NCI-H524 (cell line): Measurements from ENCODE around the gene TMEM190.
A peak's percentile ranks its signal among the peaks of the same experiment; 100 is the strongest.

Experiments used
- DNase-seq, 2 experiments: peaks; one replicate each; lab custom pipeline; 2025; lab: John Stamatoyannopoulos, UW

Gene TMEM190

DNA sequence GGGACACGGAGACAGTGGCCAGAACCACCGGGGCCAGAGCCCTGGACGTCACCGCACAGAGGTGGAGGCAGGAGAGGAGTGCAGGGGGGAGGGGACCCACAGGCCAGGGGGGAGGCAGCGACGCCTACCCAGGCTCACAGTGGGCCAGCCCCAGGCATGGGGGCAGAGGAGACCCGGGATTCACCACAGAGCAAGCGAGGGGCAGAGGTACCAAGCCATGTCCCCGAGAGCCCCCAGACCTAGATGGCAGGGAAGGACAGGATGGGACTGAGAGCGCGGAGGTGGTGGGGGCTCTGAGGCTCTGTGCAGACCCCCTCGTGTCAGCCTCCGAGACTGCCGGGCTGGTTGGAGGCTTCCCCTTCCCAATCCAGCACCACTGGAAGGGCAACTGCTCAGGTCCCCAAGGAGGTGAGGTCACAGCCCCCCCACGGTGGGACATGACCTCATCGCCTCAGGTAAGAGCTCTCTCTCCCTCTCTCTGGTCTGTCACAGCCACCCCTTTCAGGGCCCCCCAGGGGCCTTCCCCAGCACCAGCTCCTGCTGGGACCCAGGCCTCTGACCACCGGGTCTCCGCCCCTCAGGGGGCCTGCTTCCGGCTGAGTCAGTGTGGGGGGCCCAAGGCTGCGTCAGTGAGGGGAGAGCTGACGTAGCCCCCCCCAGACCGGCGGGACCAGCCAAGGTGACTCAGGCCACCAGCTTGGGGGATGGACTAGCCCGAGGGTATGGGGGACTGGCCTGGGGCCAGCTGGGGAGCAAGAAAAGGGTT lies 4.1 kb upstream of the TMEM190 start:
- DNase-seq: no peak

DNA sequence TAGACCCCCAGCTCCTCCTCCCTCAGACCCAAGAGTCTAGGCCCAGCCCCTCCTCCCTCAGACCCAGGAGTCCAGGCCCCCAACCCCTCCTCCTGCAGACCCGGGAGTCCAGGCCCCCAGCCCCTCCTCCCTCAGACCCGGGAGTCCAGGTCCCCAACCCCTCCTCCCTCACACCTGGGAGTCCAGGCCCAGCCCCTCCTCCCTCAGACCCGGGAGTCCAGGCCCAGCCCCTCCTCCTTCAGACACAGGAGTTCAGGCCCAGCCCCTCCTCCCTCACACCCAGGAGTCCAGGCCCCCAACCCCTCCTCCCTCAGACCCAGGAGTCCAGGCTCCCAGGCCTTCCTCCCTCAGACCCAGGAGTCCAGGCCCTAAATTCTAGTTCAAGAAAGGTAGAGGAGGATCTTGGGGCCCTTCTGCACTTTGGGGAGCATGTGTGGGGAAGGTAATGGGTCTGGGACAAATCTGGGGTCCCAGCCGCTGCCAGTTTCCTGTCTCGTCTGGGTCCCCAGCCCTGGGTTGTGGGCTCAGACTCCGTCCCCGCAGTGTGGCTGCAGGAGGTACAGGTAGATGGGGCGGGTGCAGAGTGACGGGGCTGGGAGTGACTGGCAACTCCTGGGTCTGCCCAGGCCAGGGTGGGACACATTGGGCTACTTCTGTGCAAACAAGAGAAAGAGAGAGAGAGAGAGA lies 3.2 kb upstream of the TMEM190 start:
- DNase-seq: no peak

DNA sequence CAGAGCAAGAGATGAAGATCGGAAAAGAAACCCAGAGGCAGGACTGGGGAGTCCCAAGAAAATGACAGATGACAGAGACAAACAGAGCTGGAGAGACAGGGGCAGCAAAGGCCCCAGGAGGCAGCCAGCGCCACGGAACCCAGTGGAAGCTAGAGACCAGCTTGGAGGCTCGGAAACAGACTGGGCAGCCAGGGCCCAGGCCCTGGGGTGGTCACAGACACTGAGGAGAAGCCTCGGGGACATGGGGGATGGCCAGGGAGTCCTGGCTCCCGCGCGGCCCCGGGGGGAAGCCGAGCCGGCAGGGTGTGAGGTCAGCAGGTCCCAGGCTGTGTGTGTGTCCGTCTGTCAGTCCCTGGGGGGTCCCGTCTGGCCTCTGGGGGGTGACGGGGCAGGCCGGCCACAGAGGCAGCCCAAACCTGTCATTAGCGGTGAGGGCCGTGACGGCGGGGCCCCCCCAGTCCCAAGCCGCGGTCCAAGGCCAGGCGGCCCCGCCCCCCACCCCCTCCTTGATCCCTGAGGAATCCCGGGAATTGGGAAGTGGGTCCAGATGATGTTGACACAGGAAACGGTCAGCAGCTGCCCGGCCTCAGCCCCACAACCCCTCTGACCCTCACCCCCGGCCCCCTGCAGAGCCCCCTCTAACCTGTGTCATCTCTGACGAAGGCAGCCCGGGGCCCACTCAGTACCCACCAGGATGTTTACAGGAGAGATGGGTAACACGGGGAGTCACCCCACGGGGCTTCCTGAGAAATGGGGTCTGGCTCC lies 2.5 kb upstream of the TMEM190 start:
- peak in 1 of 2 experiments; percentile 29 for DNase-seq

DNA sequence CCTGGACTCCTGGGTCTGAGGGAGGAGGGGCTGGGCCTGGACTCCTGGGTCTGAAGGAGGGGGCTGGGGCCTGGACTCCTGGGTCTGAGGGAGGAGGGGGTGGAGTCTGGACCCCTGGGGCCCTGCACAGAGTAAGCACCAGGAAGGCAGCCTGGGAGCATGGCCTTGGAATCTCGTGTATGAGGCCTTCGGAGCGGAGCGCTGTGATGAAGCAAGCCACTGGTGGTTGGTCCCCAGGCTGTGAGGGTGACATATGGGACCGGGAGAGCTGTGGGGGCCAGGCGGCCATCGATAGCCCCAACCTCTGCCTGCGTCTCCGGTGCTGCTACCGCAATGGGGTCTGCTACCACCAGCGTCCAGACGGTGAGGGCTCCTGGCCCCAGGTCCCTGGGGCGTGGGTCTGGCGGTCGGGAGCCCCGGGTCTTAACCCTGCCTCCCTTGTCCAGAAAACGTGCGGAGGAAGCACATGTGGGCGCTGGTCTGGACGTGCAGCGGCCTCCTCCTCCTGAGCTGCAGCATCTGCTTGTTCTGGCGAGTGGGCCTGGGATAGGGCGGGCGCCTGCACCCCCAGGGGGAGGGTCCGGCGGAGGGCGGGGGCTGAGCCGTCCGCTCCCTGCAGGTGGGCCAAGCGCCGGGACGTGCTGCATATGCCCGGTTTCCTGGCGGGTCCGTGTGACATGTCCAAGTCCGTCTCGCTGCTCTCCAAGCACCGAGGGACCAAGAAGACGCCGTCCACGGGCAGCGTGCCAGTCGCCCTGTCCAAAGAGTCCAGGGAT lies 918 bp downstream of the TMEM190 start:
- DNase-seq: peak; percentile 58 to 81

DNA sequence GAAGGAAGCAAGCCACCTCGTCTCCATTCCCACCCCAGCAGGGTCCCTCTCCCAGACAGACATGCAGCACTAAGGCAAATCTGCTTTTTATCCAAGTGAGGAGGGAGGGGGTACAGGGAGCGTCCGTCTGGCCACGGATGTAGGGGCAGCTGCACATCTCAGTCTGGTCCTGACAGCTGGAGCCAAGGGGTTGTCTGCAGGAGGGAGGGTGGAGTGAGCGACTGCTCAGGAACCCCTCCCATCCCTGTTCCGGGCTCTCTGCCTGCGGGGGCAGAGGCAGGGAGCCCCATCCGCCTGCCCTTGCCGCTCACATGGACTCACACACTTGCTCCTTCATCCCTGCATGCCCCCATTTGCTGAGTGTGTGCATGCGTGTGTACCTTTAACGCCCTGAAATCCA lies 2.5 kb downstream of the TMEM190 start:
- peak; percentile 90 to 97 for DNase-seq

DNA sequence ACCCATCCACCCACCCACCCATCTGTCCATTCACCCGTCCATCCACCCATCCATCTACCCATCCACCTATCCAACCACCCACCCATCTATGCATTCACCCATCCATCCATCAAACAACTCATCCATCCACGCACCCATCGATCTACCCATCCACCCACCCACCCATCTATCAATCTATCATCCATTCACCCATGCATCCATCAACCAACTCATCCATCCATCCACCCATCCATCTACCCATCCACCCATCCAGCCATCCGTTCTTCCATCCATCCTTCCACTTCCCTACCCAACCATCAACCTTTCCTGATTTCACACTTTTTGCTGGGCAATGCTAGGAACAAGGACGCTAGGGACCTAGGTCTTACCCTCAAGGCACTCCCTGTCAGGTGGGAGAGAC lies 5.4 kb downstream of the TMEM190 start:
- DNase-seq: no peak

DNA sequence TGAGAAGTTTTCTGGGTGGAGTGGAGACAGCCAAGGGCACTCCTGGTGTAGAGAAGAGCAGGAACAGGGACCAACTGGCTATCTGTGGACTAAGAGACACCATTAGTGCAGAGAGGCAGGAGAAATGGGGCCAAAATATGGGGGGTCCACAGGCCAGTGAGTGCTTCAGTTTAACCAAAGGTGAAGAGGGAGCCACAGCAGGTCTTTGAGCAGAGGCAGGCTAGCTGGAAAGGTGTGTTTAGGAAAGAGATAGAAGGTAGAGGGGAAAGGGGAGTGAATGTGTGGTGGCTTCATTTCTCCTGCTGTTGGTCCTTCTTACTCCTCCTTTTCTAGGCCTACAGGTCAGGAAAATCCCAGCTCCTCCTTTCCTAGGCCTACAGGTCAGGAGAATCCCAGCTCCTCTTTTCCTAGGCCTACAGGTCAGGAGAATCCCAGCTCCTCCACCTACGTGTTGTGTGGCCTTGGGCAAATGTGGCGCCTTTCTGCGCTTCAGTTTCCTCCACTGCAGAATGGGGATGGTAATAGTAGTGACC lies 6.0 kb downstream of the TMEM190 start:
- DNase-seq: no peak

DNA sequence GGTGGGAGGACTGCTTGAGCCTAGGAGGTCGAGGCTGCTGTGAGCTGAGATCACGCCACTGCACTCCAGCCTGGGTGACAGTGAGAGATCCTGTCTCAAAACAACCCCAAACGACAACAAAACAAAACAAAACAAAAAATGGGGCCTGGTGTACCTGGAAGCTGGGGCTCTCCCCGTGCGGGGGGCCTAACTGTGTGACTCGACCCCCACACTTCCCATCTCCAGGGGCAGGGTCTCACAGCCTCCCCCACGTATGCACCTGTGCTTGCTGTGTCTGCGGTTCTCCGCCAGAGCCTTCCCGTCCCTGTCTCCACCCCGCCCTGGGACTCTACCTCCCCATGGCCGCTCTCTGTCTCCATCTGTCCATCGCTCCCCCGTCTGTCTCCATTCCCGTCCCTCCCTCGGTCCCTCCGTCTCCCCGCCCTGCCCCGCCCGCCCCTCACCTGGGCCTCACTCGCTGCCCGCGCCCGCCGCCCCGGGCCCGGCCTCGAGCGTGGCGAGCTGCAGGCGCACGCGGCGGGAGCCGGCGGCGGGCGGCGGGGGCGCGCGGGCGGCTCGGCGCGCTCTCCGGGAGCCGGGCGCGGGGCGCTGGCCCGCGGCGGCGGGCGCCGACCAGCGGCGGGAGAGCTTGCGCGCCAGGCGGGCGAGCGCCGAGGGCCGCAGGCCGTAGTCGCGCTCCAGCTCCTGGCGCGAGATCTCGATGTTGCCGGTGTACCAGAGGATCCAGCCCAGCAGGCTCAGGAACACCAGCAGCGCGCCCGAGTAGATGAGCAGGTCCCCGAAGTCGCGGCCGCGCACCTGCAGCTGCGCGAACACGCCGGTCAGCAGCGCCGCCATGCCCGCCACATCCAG lies 6.9 kb downstream of the TMEM190 start:
- peak; percentile 26 to 60 for DNase-seq

DNA sequence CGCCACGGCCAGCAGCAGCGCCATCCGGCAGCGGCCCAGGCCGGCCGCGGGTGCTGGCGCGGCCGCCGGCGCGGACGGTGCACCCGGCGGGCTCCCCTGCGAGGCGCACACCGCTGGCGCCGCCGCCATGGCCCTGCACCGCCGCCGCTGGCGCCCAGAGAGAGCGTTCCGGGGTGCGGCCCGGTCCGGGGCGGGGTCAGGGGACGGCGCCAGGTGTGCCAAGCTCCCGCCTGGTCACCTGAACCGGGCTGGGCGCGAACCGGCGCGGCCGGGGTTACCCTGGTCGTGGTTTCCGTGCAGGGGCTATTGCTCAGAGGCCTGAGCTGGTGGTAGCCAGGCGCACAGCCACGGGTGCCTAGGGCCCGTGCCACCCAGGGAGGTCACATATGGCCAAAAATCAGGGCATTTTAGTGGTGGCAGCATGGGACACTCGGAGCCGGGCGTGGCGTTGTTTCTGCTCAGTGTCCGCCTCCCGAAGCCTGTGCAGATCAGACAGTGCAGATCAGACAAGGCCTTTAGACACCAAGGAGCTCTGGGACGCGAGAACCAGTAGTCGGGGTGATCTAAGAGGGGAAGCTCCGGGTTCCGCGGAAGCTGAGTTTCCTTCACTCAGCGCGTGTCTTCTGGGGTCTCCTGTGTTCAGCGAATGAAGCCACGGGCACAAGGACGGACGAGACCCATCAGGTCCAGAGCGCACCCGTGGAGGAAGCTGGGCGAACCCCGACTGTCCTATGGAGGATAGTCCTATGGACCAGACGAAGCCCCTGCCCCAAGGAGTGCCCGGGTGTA lies 7.7 kb downstream of the TMEM190 start, which contains the start of gene TMEM238:
Gene TMEM238 (minus strand): TSS at position 162 of the 789 bp plus-strand sequence. CDS start 33 bp downstream, at position 129.
- peak in 1 of 2 experiments; percentile 54 for DNase-seq

DNA sequence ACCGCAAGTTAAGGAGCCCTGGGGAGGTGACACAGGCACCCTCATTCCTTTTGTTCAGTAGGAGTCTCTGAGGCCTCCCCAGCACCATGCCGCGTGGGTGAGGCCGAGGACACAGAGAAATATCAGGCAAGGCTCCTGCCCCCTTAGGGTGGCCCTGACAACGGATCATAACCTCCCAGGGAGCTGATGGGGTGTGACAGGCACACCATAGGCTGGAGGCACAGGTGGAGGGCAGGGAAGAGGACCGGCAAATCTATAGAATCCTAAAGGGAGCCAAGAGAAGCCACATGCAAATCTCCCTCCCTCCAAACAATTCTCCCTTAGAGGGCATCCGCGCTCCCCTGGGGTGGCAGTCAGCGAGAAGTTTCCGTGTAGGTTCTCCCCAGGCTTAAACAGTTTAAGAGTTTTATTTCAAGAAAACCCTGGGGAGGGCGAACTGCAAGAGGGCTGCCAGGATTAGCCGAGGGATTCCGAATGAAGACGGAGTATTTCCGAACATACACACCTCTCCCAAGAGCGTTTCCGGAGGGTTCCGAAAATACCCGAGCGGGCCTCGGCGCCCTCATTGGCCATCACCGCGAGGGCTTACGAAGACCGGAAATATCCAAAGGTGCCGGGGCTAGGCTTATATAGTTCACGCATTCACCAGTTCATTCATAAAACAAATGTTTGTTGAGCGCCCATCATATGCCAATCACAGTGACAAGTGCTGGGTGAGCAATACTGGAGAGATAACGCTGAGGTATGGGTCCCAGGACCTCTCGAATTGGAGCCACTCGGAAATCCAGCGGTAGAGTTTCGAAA lies 8.5 kb downstream of the TMEM190 start:
- DNase-seq: peak; percentile 98

DNA sequence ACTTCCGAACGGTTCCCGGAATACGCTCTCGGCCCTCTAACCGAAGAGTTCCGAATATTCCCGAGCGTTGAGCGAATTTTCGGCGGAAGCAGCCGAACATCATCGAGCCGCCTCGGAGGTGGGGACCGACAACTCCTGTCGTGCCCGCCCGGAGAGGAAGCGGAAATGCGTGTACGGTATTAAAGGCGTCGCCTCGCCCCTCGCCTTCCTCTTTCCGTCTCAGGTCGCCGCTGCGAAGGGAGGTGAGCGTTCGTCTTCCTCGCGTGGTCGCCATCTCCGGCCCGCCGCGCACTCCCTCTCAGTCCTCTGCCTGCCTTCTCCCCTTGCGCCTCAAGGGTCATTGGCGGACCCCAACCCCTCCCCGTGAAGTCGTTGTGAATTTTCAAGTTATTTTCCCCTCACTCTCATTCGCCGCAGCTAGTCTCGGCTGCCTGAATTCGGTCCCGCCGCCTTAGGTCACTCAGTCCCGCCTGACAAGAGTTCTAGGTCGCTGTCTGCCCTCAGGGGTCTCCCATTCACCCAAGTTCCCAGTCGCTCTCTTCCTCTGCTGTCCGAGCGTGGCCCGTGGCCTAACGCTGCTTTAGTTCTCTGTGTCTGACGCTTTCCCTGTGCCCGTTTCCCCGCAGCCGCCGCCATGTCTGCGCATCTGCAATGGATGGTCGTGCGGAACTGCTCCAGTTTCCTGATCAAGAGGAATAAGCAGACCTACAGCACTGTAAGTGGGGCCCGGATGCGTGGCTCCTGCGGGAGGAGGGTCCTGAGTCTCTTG lies 9.3 kb downstream of the TMEM190 start, which contains the start of gene RPL28:
Gene RPL28 (plus strand): TSS at position 209 of the 769 bp plus-strand sequence. CDS start 426 bp downstream, at position 635.
- DNase-seq: peak; percentile 98 to 99

DNA sequence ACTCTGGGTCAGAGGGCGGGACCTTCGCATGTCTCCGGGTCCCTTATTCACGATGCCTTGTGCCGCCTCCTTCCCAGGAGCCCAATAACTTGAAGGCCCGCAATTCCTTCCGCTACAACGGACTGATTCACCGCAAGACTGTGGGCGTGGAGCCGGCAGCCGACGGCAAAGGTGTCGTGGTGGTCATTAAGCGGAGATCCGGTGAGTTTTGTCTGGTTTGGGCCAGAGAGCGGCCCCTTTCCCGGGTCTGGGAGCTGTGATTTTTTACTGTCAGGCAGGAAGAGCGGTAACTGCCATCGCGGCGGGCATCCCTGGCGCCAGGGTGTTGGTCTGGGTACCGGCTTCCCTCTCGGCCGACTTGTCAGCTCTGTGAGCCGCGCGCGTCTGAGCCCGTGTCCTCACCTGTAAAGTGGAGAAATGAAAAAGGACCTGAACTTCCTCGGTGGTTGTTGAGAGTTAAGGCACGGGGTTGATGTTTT lies 9.9 kb downstream of the TMEM190 start:
- no peak for DNase-seq

DNA sequence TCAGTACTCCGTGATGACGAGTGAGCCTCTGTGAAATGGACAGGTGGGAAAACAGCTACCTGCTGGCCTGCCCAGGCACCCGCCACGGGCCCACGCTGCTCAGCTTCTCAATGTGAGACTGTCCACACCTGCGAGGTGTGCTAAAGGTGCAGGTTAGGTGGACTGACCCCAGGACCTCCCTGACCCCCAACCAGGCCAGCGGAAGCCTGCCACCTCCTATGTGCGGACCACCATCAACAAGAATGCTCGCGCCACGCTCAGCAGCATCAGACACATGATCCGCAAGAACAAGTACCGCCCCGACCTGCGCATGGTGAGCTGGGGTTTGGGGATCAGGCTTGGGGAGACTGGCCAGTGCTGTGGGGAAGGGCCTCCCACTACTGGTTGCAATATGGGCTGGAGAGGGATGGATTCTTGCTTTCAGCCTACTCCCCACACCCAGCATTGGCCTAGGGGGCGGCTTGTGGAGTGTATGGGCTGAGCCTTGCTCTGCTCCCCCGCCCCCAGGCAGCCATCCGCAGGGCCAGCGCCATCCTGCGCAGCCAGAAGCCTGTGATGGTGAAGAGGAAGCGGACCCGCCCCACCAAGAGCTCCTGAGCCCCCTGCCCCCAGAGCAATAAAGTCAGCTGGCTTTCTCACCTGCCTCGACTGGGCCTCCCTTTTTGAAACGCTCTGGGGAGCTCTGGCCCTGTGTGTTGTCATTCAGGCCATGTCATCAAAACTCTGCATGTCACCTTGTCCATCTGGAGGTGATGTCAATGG lies 11.3 kb downstream of the TMEM190 start:
- no peak for DNase-seq

DNA sequence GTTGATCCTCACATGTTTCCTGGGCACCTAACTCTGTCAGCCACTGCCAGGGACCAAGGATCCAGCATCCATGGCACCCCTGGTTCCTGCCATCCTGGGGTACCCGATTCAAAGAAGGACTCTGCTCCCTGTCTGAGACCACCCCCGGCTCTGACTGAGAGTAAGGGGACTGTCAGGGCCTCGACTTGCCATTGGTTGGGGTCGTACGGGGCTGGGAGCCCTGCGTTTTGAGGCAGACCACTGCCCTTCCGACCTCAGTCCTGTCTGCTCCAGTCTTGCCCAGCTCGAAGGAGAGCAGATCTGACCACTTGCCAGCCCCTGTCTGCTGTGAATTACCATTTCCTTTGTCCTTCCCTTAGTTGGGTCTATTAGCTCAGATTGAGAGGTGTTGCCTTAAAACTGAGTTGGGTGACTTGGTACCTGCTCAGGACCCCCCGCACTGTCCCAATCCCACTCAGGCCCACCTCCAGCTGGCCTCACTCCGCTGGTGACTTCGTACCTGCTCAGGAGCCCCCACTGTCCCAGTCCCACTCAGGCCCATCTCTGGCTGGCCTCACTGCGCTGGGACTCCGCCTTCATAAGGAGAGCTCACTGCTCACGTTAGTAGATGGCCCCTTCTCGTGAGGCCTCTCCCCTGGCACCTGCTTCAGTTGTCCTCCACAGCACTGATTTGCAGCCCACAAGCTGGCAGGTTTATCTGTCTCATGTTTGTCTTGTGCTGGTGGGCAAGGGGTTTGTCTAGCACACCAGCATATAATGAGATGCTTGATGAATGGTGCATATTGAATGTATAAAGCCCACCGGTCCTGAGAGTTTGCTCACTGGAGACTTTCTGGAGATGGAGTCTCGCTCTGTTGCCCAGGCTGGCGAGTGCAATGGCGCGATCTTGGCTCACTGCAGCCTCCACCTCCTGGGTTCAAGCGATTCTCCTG lies 13.0 kb downstream of the TMEM190 start:
- DNase-seq: no peak

DNA sequence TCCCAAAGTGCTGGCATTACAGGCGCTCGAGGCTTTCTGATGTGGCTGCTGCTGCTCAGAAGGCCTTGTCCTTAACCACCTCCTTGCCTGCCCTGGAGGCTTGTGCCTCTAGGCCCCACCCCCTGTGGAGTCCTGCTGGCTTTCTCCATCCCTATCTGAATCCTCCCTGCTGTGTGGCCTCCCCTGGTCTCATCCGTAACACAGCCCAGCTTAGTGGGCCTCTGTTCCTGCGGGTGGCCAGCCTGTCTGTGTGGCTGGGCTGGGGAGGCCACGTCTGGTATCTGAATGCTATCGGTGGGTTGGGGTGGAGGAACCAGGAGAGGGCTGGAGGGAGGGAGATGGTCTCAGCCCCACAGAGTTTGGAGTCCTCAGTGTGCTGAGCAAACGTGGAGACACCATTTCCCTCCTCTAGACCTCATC lies 13.8 kb downstream of the TMEM190 start:
- DNase-seq: no peak

DNA sequence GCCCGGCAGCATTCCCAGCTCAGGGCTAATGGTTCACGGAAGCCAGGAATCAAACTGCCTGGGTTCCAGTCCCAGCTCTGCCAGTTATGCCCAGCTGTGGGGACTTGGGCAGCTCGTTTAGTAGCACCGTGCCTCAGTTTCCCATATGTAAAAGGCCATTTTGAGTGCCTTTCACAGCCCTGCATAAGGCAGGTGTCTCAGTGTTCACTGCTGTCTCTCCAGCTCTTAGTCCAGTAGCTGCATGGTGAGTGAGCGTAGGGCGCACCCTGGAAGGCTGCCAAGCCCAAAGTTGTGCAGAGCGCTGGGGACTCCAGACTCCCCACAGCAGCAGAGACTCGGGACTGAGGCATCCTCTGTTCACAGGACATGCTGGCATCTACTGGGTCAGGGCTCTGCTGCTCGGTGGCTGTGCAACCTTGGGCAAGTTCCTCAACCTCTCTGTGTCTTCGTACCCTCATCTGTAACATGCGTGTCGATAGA lies 14.6 kb downstream of the TMEM190 start:
- no peak for DNase-seq
